Uterus (tissue), 4 donors: ENCODE measurements around the gene NISCH. TPM values are rescaled to one million over a fixed set of nuclear protein-coding genes. Genes with fewer than 3 reads are reported as not detected.

Source experiments
- DNase-seq, 2 donors: peaks; one replicate each; pipeline ENCODE4 v3.0.0-alpha.2; 2019 to 2020
- H3K27ac ChIP-seq, 2 donors: fragments of 200-600 bp; sonication (generic); 1 replicate in 1 of 2; 2 replicates in 1 of 2; pipeline ENCODE4 v1.5.1; 2016 to 2018
- H3K27me3 ChIP-seq, 2 donors: fragments of 200-600 bp; sonication (generic); one replicate each; pipeline ENCODE4 v1.5.1; 2018 to 2019; ENCODE audit warnings: control low read depth in 1 of 2
- H3K36me3 ChIP-seq, 2 donors: fragments of 200-600 bp; sonication (generic); one replicate each; pipeline ENCODE4 v1.5.1; 2019; ENCODE audit warnings: control low read depth in 1 of 2
- H3K4me1 ChIP-seq, 2 donors: fragments of 200-600 bp; sonication (generic); one replicate each; pipeline ENCODE4 v1.5.1; 2018 to 2019; ENCODE audit warnings: control low read depth in 1 of 2
- H3K4me3 ChIP-seq, 2 donors: fragments of 200-600 bp; sonication (generic); 1 replicate in 1 of 2; 2 replicates in 1 of 2; pipeline ENCODE4 v1.5.1; 2018 to 2019; ENCODE audit warnings: mild to moderate bottlenecking in 1 of 2
- H3K9me3 ChIP-seq, 2 donors: fragments of 200-600 bp; sonication (generic); one replicate each; pipeline ENCODE4 v1.5.1; 2019; ENCODE audit warnings: control low read depth in 1 of 2
- CTCF ChIP-seq, 4 experiments: fragments of 200-600 bp in 2 of 4; fragments of 450-650 bp in 2 of 4; sonication (generic) in 2 of 4; IDR thresholded peaks; one replicate each; pipeline ENCODE4 v1.5.1; 2016 to 2019; ENCODE audit warnings: antibody characterized with exemption in 4 of 4, mild to moderate bottlenecking in 2 of 4, moderate library complexity in 1 of 4
- POLR2A ChIP-seq, 2 donors: fragments of 450-650 bp; IDR thresholded peaks; one replicate each; pipeline ENCODE4 v1.6.1; 2016; ENCODE audit warnings: antibody characterized with exemption in 2 of 2, mild to moderate bottlenecking in 1 of 2, moderate library complexity in 1 of 2
- intact Hi-C: fragments of 100-400 bp; cut with DNase I; formaldehyde crosslinking; loops from one replicate; pipeline ENCODE4 v1.15.1; 2023; ENCODE audit warnings: low total_unique reads
- total RNA-seq, 4 donors: library from RNA; depleted of rRNA in 3 of 4; stranded (reverse); fragments of >200 nt in 3 of 4; gene quantifications; one replicate each; pipeline versions ENCODE4 v1.1.0 to v1.2.4, GENCODE V29; 2014 to 2023
- donor health status: DM: yes; HTN: yes; CAD: no.

The NISCH gene
- total RNA-seq, 4 donors from 2014 or later: 50.0 to 157 (median 114) TPM

GRCh38 chr3:52456800-52457183 is 1.4 kb downstream of the NISCH start:
- Histone ChIP-seq H3K4me1 (peaks cover 0 to 7% of the 10 kb centered on the region in 2 donors), H3K36me3 (no peaks in the 10 kb centered on the region)
- intact Hi-C loops: no loop called here

GRCh38 chr3:52458031-52458760 is 2.8 kb downstream of the NISCH start:
- Histone ChIP-seq H3K4me3 (no peak overlapping the region), H3K27me3 (no peaks in the 10 kb centered on the region), H3K9me3 (no peaks in the 10 kb centered on the region), H3K27ac (no peak overlapping the region), H3K4me1 (peaks cover 0 to 7% of the 10 kb centered on the region in 2 donors), H3K36me3 (no peaks in the 10 kb centered on the region)
- DNase-seq: no peak
- TF ChIP-seq POLR2A (IDR thresholded peaks at IDR 0.05): no peak
- TF ChIP-seq CTCF (IDR thresholded peaks at IDR 0.05): no peak
- intact Hi-C loops: no loop called here

More at GRCh38 chr3:52456800-52457183, 1.4 kb downstream of the NISCH start:
- Histone ChIP-seq H3K27me3 (no peaks in the 10 kb centered on the region), H3K27ac (peak overlapping the region; percentile 90 to 95), H3K4me3 (peak overlapping the region; percentile 89 to 97), H3K9me3 (no peaks in the 10 kb centered on the region)
- no peak for DNase-seq
- TF ChIP-seq POLR2A (IDR thresholded peaks at IDR 0.05): no peak
- no peak for TF ChIP-seq CTCF (IDR thresholded peaks at IDR 0.05)

GRCh38 chr3:52458770-52459545 is 3.6 kb downstream of the NISCH start:
- Histone ChIP-seq H3K36me3 (no peaks in the 10 kb centered on the region), H3K27ac (no peak overlapping the region), H3K4me3 (no peak overlapping the region), H3K9me3 (no peaks in the 10 kb centered on the region), H3K4me1 (peaks cover 0 to 7% of the 10 kb centered on the region in 2 donors), H3K27me3 (no peaks in the 10 kb centered on the region)
- DNase-seq: no peak
- intact Hi-C loops: no loop called here
- TF ChIP-seq POLR2A (IDR thresholded peaks at IDR 0.05) (no peak), CTCF (IDR thresholded peaks at IDR 0.05) (no peak)

- Histone ChIP-seq H3K27ac (no peak overlapping the region), H3K4me3 (no peak overlapping the region), H3K27me3 (no peaks in the 10 kb centered on the region), H3K4me1 (peaks cover 0 to under 1% of the 10 kb centered on the region in 2 donors), H3K9me3 (no peaks in the 10 kb centered on the region), H3K36me3 (no peaks in the 10 kb centered on the region)
- intact Hi-C loops: no loop called here
- TF ChIP-seq CTCF (IDR thresholded peaks at IDR 0.05) (no peak), POLR2A (IDR thresholded peaks at IDR 0.05) (no peak)
- no peak for DNase-seq
Measured at GRCh38 chr3:52461874-52462273, 6.5 kb downstream of the NISCH start.

- no peak for DNase-seq
- no peak overlapping the region for H3K4me3 ChIP-seq
- intact Hi-C loops: no loop called here
- H3K36me3 ChIP-seq: no peaks in the 10 kb centered on the region
- H3K27ac ChIP-seq: no peak overlapping the region
- H3K9me3 ChIP-seq: no peaks in the 10 kb centered on the region
- H3K4me1 ChIP-seq: no peaks in the 10 kb centered on the region
- TF ChIP-seq POLR2A (IDR thresholded peaks at IDR 0.05) (no peak), CTCF (IDR thresholded peaks at IDR 0.05) (no peak)
- H3K27me3 ChIP-seq: no peaks in the 10 kb centered on the region
Measured at GRCh38 chr3:52463416-52463815, 8.0 kb downstream of the NISCH start.
